ENCODE data around the gene ZNF473.

ZNF473 gene

DNA sequence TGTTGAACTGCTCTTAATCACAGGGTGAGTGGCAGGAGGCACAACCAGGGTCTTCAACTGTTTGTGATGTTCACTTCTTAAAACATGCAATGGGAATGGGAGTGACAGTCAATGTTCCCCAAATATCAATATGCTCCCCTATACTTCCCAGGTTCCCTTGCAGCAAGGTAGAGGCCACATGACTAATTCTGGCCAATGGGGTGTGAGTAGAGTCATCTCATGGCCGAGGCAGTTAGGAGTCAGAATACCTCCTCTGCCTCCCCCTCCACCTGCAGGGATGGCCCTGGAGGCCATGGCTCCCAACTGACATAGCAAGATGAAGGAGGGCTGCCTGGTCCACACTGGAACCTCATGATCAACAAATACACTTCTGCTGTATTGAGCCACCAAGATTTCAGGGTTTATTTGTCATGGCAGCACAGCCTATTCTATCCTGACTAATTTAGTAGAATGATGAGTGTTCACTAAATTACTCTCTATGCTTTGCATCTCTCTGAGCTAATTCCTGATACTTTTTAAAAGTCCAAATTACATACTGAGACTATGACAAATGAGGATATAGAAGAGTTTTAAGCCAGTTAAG lies 9.5 kb upstream of the ZNF473 start:
- TF ChIP-seq, protein P1, sequence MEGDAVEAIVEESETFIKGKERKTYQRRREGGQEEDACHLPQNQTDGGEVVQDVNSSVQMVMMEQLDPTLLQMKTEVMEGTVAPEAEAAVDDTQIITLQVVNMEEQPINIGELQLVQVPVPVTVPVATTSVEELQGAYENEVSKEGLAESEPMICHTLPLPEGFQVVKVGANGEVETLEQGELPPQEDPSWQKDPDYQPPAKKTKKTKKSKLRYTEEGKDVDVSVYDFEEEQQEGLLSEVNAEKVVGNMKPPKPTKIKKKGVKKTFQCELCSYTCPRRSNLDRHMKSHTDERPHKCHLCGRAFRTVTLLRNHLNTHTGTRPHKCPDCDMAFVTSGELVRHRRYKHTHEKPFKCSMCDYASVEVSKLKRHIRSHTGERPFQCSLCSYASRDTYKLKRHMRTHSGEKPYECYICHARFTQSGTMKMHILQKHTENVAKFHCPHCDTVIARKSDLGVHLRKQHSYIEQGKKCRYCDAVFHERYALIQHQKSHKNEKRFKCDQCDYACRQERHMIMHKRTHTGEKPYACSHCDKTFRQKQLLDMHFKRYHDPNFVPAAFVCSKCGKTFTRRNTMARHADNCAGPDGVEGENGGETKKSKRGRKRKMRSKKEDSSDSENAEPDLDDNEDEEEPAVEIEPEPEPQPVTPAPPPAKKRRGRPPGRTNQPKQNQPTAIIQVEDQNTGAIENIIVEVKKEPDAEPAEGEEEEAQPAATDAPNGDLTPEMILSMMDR (IDR thresholded peaks at IDR 0.05; ENCODE audit: insufficient read depth, low read length, poor library complexity, severe bottlenecking): no peak
- Histone ChIP-seq H3K4me3 (replicated peaks; ENCODE audit: low read depth, low read length) (no peak overlapping the region), H3K36me3 (ENCODE audit: control insufficient read depth, insufficient read depth, low read length) (peaks cover 26% of the 10 kb centered on the region), H3K27me3 (replicated peaks; ENCODE audit: control insufficient read depth, insufficient read depth, low read length) (no peaks in the 10 kb centered on the region)
- no peak for DNase-seq (ENCODE audit: extremely low read depth, insufficient read length)

DNA sequence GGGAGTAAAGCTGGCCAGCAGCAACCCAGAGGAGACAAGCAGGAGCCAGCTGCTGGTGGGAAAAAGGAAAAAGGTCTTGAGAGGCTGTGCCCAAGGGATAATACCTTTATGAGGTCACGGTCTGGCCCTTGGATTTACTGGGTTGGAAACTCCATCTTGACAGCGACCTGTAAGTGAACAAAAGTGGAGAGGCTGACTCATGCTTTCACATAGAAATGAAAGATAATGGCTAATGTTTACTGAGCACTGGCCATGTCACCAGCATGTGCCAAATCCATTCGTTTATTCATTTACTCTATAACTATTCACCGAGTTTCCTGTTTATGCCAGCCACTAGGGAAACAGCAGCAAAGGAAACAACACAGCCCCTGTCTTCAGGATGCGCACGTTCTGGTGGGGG lies 5.3 kb upstream of the ZNF473 start:
- Histone ChIP-seq H3K27me3 (replicated peaks; ENCODE audit: control insufficient read depth, insufficient read depth, low read length) (no peaks in the 10 kb centered on the region), H3K36me3 (ENCODE audit: control insufficient read depth, insufficient read depth, low read length) (peaks cover 18% of the 10 kb centered on the region), H3K4me3 (replicated peaks; ENCODE audit: low read depth, low read length) (no peak overlapping the region)
- TF ChIP-seq, protein P1 (IDR thresholded peaks at IDR 0.05; ENCODE audit: insufficient read depth, low read length, poor library complexity, severe bottlenecking): no peak
- DNase-seq (ENCODE audit: extremely low read depth, insufficient read length): no peak

DNA sequence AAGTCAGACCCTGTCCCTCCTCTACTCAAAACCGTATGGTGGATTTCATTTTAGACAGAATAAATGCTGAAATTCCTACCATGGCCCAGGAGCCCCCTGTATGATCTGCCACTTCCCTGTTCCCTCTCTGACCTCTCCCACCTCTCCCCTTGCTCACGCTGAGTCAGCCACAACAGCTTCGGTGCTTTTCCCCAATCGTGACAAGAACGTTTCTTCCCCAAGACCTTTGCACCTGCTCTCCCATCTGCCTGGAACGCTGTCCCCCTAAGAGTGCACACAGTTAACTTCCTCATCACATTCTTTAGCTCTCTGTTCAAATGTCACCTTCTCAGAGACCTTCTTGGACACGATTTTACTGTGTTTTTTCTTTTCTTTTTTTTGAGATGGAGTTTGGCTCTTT lies 3.0 kb upstream of the ZNF473 start:
- H3K36me3 ChIP-seq (ENCODE audit: control insufficient read depth, insufficient read depth, low read length): peaks cover 7% of the 10 kb centered on the region
- no peak overlapping the region for H3K4me3 ChIP-seq (replicated peaks; ENCODE audit: low read depth, low read length)
- TF ChIP-seq, protein P1 (IDR thresholded peaks at IDR 0.05; ENCODE audit: insufficient read depth, low read length, poor library complexity, severe bottlenecking): no peak
- no peak for DNase-seq (ENCODE audit: extremely low read depth, insufficient read length)
- H3K27me3 ChIP-seq (replicated peaks; ENCODE audit: control insufficient read depth, insufficient read depth, low read length): no peaks in the 10 kb centered on the region

DNA sequence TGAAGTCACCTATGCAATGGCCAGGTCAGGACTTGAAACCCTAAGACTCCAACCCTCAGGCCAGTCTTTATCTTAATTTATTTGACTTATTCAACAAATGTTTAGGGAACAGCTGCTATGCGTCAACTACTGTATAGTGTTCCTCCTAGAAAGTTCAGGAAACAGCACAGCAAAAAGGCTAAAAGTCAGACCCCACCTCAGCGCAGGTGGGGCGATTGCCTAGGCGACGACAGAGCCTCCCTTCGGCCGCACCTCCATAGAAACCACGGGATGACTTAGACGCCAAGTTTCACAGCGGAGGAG lies 1.1 kb upstream of the ZNF473 start:
- Histone ChIP-seq H3K4me3 (replicated peaks; ENCODE audit: low read depth, low read length) (peak overlapping the region; percentile 90), H3K36me3 (ENCODE audit: control insufficient read depth, insufficient read depth, low read length) (peaks cover 6% of the 10 kb centered on the region), H3K27me3 (replicated peaks; ENCODE audit: control insufficient read depth, insufficient read depth, low read length) (no peaks in the 10 kb centered on the region)
- TF ChIP-seq, protein P1 (IDR thresholded peaks at IDR 0.05; ENCODE audit: insufficient read depth, low read length, poor library complexity, severe bottlenecking): no peak
- DNase-seq (ENCODE audit: extremely low read depth, insufficient read length): no peak

DNA sequence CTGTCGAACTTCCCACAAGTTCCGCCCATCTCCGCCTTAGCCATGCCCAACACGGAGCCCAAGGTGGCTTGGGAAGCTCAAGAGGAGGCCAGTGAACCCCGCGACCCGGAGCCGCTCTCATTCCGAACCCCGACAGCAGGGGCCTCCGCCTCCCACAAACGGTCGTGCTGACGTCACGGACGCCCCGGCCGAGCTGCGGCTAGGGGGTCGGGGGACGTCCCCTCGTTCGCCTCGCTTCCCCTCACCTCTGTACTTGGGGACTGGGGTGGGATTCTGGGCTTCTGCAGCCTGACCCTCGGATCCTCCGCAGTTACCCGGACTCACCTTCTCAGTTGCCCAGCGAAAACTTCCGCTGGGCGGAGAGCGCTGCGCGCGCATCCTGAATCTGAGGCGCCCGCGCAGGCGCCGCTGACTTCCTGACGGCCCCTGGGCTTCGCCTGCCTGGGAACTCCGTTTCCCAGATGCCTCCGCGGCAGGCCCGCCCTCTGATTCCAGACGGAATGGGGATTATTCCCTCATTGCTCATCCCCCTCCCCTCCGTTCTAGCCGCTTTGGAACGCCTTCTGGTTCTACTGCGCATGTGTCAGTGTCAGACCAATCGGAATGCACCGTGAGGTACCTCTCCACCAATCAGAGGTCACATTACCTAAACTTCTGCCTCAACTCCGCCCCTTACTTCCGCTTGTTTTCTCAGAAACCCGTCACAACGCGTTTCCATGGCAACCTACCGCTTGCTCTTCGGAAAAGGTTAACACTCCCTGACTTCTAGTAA lies 597 bp upstream of the ZNF473 start, which contains the start of gene VRK3:
Gene VRK3, minus strand, starts transcription at position 351 of the 772 bp plus-strand sequence. CDS start 9,210 bp downstream, outside the sequence.
- TF ChIP-seq, protein P1 (IDR thresholded peaks at IDR 0.05; ENCODE audit: insufficient read depth, low read length, poor library complexity, severe bottlenecking): peak; percentile 40
- H3K36me3 ChIP-seq (ENCODE audit: control insufficient read depth, insufficient read depth, low read length): peaks cover 3% of the 10 kb centered on the region; the same call in 1 of the 2 replicates
- H3K27me3 ChIP-seq (replicated peaks; ENCODE audit: control insufficient read depth, insufficient read depth, low read length): no peaks in the 10 kb centered on the region
- DNase-seq (ENCODE audit: extremely low read depth, insufficient read length): peak; percentile 98
- H3K4me3 ChIP-seq (replicated peaks; ENCODE audit: low read depth, low read length): peak within 1 kb of the TSS; percentile 90

Measured in GM06990 (cell line).